HS-27A (cell line): ENCODE data around the gene ROR1.
"Not testable (repeated sequence)": the region's sequence is repeated elsewhere in the genome, so short reads cannot be mapped to it uniquely, and the experiment has no call there.

Source experiments
- DNase-seq: peaks from one replicate; pipeline ENCODE4 v3.0.0-alpha.2; 2012; ENCODE audit warnings: low read depth, missing footprints

Gene ROR1

GRCh38 chr1:64186138-64186897 lies 412.5 kb downstream of the ROR1 start:
- no peak for DNase-seq

DNA sequence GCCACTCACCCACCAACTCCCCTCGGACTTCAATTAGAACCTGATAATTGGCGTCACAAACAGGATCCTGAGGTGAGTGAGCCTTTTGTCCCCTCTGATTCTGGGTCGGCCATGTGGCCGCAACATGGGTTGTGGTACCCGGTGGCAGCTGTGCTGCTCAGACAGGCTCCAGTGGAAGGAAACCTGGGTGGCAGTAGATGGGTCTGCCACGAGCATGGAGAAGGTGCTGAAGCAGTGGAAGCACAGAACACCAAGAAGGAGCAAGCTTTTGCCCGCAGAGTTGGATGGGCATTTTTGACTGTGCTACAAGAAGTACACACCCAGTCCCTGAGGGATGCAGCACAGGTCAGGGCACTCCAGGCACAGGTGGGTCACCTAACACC lies 413.1 kb downstream of the ROR1 start:
- DNase-seq, result no peak

- DNase-seq, result no peak
These were observed 413.8 kb downstream of the ROR1 start for GRCh38 chr1:64187646-64188045.

DNA sequence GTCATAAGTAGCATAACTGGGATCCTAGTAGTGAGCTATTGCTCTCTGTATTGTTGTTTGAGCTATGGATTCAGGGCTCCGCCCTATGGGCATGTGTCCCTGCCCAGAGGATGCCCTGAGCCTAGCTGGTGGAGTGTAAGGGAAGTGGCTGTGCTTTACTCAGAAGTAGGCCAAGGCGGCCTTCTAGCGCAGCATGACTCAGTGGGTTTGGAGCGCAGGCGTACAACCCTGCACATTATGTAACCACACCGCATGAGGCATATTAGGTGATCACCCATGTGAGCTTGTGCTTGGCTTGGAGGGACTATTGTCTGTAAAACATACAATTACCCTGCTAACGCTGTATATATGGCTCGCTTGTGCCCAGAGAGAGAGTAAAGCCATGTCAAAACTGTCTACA lies 418.5 kb downstream of the ROR1 start:
- DNase-seq, result no peak

GRCh38 chr1:64194168-64195080 lies 420.6 kb downstream of the ROR1 start:
- DNase-seq, result no peak

DNA sequence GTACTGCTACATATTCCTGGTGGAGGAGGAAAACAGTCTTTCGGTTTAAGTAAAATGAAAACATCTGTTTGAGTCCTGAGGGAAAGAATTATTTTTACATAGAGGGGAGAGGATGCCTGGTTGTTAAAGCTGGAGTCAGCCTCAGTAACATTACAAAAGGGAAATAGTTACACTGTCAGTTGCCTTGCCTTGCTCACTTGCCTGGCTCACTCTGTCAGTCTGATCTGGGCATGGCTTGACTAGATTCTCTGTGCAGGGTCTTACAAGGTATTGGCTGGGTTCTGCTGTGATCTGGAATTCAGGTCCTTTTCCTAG lies 421.2 kb downstream of the ROR1 start:
- DNase-seq, result no peak

- no peak for DNase-seq
These were observed 422.5 kb downstream of the ROR1 start for GRCh38 chr1:64196074-64196870.

DNA sequence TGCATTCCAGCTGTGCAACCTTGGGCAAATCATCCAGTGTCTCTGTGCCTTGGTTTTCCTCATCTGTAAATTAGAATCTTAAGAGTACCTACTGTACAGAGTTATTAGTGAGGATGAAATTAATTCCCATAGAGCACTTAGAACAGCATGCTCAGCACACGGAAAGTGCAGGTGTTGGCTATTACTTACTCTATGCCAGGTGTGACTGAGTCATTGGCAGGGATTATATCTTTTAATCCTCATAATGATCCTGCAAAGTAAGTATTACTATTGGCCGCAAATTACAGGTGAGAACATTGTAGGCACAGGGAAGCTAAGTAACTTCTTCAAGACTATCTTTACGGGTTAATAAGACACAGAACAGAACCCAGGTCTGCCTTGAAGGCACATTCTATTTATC lies 423.3 kb downstream of the ROR1 start:
- DNase-seq, result no peak

GRCh38 chr1:64199154-64199553 lies 425.3 kb downstream of the ROR1 start:
- DNase-seq, result no peak

GRCh38 chr1:64200064-64200463 lies 426.2 kb downstream of the ROR1 start:
- DNase-seq, result no peak

DNA sequence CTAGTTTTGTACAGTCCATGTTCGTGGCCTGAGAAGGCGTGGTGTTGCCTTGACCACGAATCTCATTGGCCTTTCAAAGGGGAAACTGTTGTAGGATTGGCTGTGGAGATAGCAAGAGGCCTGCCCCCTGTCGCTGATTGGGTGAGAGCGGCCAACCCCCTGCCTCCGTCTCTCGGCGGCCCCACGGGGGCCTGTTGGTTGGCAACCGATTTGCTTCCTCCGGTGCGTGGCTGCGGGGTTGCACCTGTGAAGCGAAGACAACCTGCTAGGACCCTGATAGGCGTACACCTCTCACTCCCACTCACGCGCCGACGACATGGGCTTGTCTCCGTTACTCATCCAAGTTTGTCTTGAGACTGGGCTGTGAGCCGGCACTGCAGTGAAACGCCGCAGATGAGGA lies 429.6 kb downstream of the ROR1 start, which contains the start of gene UBE2U:
Gene UBE2U (plus strand): TSS at position 204 of the 400 bp plus-strand sequence. CDS start 428 bp downstream, outside the sequence.
- no peak for DNase-seq

- no peak for DNase-seq
These were observed 435.4 kb downstream of the ROR1 start for GRCh38 chr1:64209221-64209620.

GRCh38 chr1:64212031-64212430 lies 438.2 kb downstream of the ROR1 start:
- DNase-seq, result peak; percentile 92

- no peak for DNase-seq
These were observed 441.8 kb downstream of the ROR1 start for GRCh38 chr1:64215576-64215975.

- no peak for DNase-seq
These were observed 446.4 kb downstream of the ROR1 start for GRCh38 chr1:64220241-64220640.

- DNase-seq, result peak; percentile 85
These were observed 449.7 kb downstream of the ROR1 start for GRCh38 chr1:64223329-64224151.

DNA sequence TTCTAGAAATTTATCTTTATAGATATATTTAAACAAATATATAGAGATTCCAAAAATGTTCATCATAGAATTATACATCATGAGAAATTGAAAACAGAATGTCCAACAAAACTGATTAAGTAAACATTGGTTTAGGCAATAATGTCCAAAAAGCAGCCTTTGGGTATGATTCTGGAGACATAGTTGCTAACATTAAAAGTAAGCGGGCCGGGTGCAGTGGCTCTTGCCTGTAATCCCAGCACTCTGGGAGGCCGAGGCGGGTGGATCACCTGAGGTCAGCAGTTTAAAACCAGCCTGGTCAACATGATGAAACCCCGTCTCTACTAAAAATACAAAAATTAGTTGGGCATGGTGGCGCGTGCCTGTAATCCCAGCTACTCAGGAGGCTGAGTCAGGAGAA lies 450.4 kb downstream of the ROR1 start:
- not testable (repeated sequence) for DNase-seq

DNA sequence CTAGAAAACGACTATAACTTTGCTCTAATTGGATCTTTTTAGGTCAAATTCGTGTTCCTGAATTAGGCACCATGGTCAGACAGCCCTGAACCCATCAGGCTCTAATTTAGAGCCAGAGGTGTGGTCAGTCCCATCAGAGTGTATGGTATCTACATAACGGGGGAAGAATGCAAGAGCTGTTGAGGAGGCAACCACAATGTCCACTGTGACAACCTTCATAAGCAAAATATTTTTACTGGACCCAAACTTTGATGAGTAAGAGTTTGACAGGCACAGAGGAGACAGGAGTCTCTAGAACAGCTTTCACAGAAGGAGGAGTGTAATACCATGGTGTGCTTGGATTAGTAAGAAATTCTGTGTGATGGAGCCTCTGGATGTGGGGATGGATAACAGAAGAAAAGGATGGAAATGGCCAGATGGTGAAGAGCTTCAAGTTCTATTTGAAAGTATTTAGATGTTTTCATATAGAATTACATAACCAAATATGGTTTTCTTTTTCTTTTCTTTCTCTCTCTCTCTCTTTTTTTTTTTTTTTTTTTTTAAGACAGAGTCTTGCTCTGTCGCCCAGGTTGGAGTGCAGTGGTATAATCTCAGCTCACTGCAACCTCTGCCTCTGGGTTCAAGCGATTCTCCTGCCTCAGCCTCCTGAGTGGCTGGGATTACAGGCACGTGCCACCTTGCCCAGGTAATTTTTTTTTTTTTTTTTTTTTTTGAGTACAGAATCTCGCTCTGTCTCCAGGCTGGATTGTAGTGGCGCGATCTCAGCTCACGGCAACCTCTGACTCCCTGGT lies 454.5 kb downstream of the ROR1 start:
- DNase-seq, result peak; percentile 79

- no peak for DNase-seq
These were observed 455.5 kb downstream of the ROR1 start for GRCh38 chr1:64229307-64229706.
